HG03039 (cell line): ENCODE measurements around the gene CAVIN2.
"Not testable (repeated sequence)": the region's sequence is repeated elsewhere in the genome, so short reads cannot be mapped to it uniquely, and the experiment has no call there.

Experiments used
- ATAC-seq: cut with Tn5 transposase; IDR thresholded peaks from one replicate; pipeline ENCODE4 v1.9.1; 2021; ENCODE audit warnings: mild to moderate bottlenecking, moderate library complexity; ENCODE audit not compliant: unreplicated experiment

The CAVIN2 gene

GRCh38 chr2:191803007-191803406, 43.9 kb downstream of the CAVIN2 start:
- no peak for ATAC-seq

DNA sequence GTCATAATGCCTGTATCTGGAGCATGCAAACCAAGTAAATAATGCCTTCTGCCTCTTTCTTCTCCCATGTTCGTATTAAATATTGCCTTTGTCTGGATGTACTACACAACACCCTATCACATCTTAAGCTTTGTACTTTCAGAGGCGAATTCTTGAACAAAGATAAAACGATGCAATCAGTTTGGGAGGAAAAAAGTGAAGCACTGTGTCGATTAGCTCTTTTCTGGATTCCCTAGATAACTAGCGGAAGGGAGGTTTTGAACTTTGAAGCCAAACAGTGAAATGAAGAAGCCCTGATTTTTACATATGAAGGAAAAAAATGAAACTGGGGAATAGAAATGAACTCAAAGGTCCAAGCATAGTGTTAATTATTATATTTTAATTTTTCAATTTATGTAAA, 44.7 kb downstream of the CAVIN2 start:
- ATAC-seq: no peak

GRCh38 chr2:191800874-191801273, 46.0 kb downstream of the CAVIN2 start:
- ATAC-seq: no peak

DNA sequence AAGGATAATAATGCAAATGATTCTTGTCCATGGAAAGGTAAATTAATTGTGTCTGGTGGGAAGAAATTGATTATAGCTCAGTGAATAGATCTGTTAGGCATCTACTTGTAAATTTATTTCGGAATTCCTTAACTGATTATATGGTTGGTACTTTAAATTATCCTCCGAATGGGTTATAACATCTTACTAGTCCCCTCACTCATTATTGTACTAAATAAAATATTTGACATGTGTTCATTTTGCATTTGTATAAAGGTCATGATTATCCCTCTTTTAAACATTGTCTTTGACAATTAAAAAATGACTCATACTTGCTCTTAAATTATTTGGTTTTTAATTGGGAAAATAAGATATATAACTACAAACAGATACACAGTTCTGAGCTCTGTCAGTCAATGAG, 47.4 kb downstream of the CAVIN2 start:
- ATAC-seq: no peak

DNA sequence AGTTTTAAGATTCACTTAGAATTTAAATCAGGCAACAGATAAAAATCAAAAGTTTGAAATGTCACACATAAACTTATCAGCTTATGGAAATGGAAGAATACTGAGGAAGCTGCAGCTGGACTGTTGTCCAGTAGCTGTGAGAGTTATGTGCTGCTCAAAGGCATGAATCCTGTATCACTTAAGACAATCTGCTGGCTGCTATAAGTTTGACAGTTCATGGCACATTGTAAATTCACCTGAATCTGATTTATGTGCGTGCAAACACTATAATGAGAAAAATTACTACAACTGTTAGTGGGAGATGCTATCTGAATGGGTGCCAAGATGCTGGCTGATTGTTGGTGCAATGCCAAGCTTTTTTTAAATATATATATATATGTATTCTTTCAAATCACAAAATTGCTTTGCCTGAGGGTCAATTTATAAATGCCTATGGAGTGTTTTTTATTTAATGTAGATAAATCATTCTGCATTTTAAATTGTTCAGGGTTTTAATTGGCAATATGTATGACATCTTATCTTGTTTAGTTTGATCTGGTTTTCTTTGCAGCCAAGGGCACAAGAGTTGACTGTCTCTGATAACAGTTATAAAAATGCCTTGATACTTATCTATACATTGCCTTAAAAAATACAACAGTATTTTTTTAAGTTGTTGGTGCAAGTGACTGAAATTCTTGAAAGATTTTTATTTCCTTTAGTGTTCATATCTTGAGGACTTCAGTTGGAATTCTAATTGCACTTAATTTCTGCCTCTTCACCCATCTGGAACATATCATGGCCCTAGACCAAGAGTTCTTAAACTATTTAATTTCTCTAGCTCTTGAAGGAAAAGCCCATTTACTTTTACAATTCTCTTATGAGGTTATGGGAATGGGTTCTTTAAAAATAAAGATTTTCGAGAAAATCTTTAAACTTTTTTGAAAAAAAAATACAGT, 48.7 kb downstream of the CAVIN2 start:
- no peak for ATAC-seq

DNA sequence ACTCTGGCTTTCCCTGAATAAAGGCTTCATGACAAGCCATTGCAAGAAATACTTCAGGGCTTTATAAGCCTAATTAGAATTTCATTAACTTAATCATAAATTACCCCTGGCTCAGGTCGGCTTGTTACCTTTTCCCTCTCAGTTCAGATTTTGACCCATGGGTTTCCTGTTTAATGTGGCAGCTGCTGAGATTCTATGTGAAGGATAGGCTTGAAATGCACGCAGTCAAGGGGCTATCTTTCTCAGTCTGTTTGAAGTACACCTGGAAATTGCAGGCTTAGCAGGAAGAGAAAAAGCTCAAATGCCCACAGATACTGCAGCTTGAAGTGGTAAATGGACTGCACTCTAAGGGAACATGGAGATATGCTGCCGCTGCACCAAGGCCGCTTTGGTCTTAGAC, 49.4 kb downstream of the CAVIN2 start:
- no peak for ATAC-seq

DNA sequence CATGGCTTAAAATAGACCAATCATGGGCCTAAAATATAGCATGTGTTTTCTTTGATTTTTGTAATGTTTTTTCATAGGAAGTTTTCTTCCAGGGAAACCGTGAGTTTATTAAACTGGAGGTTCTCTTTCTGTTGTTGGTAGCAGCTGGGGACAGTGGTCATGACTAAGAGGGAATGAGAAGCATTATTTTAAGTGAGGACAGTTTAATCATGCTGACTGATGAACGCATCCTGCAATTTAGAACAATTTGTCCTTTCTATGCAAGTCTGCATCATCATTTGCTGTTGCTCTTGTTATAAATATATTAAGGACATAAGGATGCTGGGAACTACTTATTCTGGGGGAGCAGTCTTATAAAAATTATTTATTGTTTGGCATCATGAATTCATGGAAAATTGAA, 51.2 kb downstream of the CAVIN2 start:
- no peak for ATAC-seq

GRCh38 chr2:191791953-191792560, 54.8 kb downstream of the CAVIN2 start:
- ATAC-seq: no peak

GRCh38 chr2:191790737-191791136, 56.2 kb downstream of the CAVIN2 start:
- no peak for ATAC-seq

- ATAC-seq: no peak
Observed at GRCh38 chr2:191789796-191790195, 57.1 kb downstream of the CAVIN2 start.

GRCh38 chr2:191786694-191787093, 60.2 kb downstream of the CAVIN2 start:
- ATAC-seq: no peak

- not testable (repeated sequence) for ATAC-seq
Observed at GRCh38 chr2:191785651-191786050, 61.2 kb downstream of the CAVIN2 start.
